ENCODE data around the gene RBM14.
A peak's percentile ranks its signal among the peaks of the same experiment; 100 is the strongest.
"Not testable (repeated sequence)": the region's sequence is repeated elsewhere in the genome, so short reads cannot be mapped to it uniquely, and the experiment has no call there.

The RBM14 gene

DNA sequence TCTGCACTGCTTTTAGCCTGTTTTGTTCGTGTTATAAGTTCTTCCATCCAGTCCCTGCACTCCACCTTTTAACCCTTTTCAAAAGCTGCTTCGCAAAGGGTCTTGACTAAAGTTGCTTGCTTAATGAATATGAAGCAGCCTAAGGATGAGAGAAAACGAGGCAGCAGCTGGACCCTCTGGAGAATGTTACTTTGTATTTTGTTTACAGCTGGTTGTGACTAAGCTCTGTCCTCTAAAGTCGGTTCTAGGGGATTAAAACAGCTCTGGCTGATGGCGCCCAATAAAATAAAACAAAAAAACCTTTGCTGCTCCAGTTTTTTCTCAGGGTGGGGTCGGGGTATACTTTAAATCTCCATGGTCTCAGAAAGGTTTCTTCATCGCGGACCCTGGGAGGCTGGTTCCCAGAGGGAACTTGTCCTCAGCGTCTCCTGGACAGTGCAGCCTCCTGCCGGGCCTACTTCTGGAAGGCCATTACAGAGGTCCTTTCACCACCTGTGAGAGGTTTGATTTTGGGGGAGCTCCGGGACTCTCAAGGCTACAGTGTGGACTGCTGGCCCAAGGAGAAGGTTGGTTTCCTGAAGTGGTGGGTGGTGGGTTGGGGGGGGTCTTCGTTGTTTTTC, 21.2 kb downstream of the RBM14 start:
- DNase-seq (ENCODE audit: low spot score) = no peak

DNA sequence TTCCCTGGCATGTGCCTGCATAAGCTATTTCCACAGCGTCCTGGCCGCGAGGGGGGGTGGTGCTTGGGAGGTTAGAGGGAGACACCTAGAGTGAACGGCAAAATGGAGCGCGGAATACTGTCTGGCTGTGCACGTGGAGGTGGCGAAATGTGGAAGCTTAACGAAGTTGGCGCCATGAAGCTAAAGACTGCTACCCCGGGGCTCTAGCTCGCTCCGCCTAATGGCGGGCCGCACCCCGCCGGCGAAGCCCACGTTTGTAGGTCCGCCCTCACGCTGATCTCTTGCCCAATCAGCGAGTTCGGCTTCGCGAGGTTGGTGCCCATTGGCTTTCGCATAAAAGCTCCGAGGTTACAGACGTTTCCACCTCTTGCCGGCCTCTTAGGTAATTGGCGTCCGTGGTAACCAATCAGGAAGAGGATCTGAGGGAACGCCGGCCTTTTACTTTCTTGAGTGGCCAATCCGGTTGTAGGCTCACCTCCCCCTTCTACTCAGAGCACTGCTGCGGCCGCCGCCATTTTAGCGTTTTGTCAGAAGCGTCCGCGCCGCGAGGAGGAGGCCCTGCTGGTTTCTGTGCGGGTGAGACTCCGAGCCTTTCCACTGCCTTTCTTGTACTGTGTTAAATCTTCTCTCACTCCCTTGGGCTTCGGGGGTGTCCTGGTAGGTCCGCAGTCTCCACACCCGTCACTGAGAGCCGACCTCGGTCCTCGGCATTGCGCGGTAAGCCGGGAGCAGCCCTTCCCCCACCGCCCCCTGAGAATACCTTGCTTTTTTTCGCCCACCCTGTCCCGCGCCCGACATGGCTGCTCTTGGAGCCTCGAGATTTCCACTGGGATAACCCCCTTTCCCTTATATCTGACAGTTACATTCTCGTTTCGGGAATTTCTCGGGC, 22.0 kb downstream of the RBM14 start, which contains the start of gene RBM4:
RBM4 (plus strand) TSS at position 527 of the 889 bp plus-strand sequence. CDS start 1,009 bp downstream, outside the sequence.
- DNase-seq (ENCODE audit: low spot score) = peak; percentile 100

DNA sequence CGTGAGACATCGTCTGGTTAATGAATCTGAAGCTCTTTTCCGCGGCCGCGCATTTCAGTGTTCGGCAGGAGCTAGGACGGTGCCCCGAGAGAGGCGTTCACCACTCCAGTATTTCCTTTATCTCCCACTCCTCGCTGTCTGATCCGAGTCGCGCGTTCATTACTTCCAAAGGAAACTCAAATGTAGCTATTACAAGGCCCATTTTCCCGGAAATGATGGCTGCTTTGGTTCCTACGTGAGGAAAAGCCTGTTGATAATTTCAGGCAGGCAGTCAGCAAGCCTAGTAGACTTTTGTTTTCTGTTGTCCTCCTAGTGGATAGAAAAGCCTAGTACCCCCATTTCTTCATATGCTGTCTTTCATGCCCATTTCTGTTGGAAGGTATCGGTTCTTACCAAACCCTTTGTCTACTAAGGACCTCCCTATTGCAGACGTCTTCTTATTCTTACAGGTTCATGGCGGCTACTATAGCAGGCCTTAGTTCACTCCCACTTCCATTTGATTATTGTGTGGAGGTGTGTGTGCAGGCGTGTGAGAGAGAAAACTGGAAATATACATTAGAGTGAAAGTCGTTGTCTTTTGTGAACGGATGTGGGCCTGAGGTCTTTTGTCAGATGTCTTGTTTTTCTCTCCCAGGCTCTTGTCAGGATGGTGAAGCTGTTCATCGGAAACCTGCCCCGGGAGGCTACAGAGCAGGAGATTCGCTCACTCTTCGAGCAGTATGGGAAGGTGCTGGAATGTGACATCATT, 22.8 kb downstream of the RBM14 start:
- DNase-seq (ENCODE audit: low spot score) = peak; percentile 11

DNA sequence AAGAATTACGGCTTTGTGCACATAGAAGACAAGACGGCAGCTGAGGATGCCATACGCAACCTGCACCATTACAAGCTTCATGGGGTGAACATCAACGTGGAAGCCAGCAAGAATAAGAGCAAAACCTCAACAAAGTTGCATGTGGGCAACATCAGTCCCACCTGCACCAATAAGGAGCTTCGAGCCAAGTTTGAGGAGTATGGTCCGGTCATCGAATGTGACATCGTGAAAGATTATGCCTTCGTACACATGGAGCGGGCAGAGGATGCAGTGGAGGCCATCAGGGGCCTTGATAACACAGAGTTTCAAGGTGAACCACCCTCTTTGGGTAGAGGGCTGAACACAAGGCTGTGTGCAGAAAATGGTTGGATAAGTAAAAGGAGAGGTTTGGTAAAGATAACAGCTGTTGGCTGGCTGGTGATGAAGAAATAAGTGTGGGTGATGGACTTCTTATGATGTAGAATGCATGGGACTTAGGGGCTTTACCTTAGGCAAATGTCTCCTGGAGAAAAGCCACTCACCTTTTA, 23.4 kb downstream of the RBM14 start:
- not testable (repeated sequence) for DNase-seq (ENCODE audit: low spot score)

DNA sequence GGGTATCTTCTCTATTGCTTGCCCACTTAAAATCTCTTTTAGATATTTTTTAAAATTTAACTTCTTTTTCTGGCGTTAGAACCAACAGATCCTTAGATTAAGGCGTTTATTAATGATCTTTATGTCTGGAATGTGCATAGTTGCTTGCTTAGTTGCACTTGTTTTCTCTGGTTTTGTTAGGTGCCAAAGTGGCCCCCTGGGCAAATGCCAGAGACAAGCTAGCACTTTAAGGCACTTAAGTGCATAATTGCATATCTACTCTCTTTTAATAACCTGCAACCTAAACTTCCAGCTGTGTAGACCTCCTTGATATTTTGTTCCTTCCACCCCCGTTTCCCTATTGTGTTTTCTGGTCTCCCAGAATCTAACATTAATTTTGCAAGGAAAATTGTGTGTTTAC, 25.4 kb downstream of the RBM14 start:
- no peak for DNase-seq (ENCODE audit: low spot score)

DNA sequence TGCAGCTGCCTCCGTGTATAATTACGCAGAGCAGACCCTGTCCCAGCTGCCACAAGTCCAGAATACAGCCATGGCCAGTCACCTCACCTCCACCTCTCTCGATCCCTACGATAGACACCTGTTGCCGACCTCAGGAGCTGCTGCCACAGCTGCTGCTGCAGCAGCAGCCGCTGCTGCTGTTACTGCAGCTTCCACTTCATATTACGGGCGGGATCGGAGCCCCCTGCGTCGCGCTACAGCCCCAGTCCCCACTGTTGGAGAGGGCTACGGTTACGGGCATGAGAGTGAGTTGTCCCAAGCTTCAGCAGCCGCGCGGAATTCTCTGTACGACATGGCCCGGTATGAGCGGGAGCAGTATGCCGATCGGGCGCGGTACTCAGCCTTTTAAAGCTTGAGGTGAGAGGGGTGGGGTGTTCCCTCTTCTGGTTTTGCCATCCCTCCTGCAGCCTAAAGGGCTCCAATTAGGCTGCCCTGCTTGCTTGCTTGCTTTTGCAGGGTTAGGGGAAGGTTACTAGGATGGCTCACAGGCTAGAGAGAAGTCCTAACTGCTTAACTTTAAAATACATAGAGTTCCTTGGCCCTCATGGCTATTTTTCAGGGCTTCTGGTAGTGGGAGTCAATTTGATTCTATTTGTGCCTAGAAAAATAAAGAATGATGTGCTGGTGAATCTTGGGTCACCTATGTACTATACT, 27.5 kb downstream of the RBM14 start:
- DNase-seq (ENCODE audit: low spot score) = no peak

DNA sequence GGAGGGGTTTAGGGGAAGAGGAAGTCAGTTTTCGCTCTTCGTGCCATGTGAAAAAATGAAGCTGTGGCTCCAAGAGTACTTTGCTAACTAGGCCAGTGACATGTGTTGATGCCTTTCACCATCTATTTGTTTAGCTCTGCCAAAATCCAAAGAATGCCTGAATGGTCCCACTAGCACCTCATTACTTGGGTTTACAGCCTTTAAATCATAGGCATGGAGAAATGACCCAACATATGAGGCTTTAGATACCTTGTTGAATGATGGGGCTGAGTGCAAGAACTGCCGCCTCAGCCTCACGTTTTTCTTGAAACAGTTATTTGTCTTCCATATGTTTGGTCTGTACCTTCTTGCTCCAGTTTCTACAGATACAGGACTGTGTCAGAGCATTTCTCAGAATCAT, 30.4 kb downstream of the RBM14 start:
- no peak for DNase-seq (ENCODE audit: low spot score)

DNA sequence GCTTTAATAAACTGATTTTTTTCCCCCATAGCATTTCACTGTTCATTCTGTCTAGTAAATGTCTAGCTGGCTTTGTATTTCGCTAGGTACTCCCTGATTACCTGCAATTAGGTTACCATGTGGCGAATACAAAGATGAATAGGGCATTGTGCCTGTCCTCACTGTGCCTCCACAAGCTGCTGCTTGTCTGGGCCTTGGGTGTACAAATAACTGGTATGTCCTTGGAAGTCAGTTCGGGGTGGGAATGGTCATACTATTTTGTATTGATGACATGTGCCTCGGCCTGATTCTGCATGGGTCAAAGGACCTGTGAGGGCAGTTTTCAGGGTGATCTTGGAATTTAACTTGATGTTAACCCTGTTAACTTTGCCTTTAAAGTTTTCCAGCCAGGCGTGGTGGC, 33.5 kb downstream of the RBM14 start:
- no peak for DNase-seq (ENCODE audit: low spot score)

DNA sequence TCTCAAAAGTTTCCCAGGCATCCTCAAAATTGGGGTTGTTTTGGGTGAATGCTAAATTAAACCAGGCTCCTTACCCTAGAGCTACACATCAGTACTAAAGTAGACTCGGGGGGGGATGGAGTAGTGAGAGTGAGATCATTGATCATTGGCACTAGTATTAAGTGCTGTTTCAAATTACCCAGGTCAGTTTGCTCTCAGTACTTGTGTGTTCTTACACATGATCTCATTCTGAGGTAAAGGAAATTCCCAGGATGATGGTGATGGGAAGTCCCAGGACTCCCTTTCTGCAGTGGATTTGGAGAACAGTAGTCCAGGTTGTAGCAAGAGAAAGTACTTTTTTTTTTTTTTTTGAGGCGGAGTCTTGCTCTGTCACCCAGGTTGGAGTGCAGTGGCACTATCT, 34.6 kb downstream of the RBM14 start:
- DNase-seq (ENCODE audit: low spot score) = no peak

DNA sequence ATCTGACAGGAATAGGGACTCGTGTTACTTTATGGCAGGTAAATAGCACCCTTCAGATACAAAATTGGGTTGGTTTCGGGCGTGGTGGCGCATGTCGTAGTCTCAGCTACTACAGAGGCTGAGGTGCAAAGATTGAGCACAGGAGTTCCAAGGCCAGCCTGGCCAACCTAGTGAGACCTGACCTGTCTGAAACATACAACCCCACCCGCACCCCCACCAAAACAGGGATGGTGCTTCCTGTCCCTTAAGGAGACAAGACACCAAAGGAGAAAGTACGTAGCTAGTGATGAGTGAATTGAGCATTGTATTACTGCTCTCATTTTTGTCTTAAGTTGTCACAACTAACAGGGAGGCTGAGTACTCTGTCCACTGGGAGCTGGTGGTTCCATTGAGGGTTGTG, 36.2 kb downstream of the RBM14 start:
- DNase-seq (ENCODE audit: low spot score) = no peak

DNA sequence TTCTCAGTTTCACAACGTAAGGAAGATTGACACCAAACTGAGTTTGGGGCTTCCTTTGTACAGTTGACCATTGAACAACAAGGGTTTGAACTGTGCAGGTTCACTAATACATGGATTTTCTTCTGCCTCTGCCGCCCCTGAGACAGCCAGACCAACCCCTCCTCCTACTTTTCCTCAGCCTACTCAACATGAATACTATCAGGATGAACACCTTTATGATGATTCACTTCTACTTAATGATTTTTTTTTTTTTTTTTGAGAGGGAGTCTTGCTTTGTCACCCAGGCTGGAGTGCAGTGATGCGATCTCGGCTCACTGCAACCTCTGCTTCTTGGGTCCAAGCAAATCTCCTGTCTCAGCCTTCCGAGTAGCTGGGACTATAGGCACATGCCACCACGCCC, 36.7 kb downstream of the RBM14 start:
- no peak for DNase-seq (ENCODE audit: low spot score)

DNA sequence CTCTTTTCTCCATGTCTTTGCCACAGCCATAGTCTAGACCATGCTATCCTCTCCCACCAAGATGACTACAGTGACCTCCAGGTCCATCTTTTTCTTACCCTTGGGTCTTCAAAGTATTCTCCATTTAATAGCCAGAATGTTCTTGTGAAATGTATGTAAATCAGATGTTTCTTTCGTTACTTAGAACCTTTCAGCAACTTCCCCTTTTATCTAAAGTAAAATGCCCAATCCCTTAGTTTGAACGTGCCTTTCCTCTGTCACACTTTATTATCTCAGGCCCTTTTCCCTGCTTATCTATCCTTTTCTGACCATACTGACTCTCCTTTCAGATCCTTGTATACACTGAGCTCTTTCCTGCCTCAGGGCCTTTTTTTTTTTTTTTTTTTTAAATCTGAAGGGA, 43.3 kb downstream of the RBM14 start:
- no peak for DNase-seq (ENCODE audit: low spot score)

DNA sequence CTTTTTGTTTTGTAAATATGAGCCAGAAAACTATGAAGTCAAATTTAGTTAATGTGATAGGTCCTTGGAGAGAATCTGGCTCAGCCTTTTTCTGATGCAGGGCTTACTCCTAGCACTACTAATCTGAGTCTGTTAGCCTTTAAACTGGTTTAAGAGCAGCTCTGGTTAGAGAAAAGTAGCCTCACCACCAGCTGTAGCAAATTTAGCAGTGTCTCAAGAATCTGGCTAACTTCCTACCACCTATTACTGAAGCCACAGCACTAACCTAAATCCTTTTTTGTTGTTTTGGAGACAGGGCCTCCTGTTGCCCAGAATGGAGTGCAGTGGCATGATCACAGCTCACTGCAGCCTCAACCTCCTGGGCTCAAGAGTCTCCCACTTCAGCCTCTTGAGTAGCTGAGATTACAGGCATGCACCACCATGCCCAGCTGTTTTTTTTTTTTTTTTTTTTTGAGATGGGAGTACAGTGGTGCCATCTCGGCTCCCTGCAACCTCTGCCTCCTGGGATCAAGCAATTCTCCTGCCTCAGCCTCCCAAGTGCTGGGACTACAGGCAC, 47.4 kb downstream of the RBM14 start:
- no peak for DNase-seq (ENCODE audit: low spot score)

DNA sequence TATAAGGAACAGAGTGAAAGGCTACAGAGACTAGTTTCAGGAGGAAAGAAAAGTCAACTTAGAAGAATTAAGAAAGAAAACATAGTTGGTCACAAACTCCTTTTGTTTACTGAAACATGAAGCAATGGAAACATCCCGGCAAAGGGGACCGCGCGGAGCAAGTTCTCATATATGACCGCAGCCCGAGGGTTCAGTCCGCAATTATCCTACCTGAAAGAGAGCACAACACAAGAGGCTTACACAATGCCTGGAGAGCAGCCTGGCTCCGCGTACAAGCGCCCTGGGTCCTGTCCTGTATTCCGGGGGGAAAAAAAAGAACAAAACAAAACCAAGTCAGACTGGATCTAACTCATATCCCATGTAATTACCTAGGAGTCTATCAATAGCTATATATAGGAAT, 48.9 kb downstream of the RBM14 start:
- no peak for DNase-seq (ENCODE audit: low spot score)

DNA sequence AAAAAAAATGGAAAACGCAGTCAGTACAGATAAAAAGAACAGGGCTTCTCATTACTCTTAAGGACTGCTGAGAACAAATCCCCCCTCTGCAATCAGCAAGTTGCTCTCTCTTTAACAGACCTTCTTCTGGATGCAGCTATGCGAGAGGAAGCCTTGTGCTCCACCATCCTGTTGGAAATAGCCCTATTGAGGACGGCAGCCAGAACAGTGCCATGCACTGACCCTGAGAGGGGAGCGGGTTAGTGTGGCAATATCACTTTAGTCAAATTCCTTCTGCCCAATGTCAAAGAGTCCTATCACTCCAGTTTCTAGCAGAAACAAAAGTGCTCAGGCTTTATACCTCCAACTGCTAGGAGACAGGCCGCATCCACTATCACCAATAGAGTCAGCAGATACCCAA, 54.4 kb downstream of the RBM14 start:
- no peak for DNase-seq (ENCODE audit: low spot score)

DNA sequence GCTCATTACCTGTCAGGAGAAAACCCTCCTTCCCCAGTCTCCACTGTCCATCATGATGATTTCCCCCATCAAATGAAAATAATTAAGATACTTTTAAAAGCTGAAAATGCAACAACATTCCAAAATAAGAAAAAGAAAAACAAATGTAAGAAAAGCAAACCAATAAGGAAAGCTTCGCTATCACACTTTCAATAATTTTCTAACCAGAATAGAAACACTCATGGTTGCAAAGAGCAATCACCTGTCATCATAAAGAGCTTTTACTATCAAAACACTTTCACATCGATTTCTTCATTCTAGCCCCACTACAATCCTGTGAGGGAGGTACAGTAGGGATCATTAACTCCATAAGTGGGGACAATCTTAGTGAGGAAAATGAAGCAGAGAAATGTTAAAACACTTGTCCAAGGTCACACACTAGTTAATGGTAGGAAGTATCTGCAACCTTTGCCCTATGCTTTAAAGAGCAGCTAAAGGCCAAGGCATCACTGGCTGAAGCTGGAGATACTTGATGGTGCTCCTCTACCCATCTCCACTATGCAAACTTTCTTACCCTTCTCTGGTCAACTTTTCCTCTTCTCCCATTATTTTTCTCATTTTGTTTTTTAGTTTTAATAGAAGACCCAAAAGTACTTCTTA, 58.7 kb downstream of the RBM14 start:
- DNase-seq (ENCODE audit: low spot score) = no peak

DNA sequence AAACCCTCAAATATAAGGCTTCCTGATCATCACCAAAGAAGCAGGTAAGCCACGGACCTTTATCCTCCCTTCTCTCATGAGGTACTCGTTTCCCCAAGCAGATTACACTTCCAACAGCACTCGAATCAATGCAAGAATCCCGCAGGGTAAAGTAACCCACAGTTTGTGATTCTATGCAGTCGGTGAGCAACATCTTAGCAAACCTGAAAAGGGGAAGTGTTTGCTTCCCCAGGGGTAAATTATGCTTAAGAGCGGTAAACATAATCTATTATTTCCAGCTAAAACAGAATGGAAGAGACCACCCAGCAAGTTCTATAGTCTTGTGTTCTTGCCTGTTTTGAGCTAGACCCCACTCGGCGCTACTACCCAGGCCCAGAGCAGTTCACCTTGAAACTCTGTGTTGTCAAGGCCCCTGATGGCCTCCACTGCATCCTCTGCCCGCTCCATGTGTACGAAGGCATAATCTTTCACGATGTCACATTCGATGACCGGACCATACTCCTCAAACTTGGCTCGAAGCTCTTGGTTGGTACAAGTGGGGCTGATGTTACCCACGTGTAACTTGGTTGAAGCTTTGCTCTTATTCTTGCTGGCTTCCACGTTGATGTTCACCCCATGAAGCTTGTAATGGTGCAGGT, 60.0 kb downstream of the RBM14 start:
- DNase-seq (ENCODE audit: low spot score) = no peak

Measured in AG08395 (cell line).